ENCODE data around the gene TRABD.

Gene TRABD

DNA sequence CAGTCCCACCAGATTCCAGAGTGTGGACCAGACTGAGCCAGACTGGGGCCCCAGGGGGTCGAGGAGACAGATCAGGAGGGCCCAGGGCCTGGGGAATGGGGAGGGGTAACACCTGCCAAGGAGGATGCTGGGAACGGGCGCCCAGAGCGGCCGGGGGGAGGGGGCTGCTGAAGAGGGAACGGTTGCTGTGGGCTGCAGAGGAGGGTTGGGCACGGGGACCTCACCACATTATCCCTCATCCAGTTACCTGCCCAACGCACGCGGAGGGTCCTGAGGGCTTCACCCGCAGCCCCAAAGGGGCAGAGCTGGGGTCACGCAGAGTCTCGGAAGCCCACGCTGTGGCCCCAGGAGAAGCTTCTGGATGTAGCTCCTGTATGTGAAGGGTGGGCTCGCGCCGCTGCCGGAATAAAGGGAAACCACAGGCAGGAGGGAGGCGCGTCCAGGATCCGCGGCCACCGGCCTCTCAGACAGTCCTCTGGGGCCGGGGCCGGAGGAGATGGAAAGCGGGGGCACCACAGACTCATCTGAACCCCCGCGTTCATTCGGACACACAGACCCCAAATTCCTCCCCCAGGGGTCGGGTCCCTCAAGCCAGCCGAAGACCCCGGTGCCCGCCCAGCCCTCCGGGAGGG, 14.2 kb downstream of the TRABD start:
- peak; percentile 24; the same call in 1 of the 2 replicates for TF ChIP-seq POLR2AphosphoS5 (IDR thresholded peaks at IDR 0.05; ENCODE audit: low read depth, low read length)
- TF ChIP-seq FOXP2 (optimal IDR thresholded peaks at IDR 0.05; ENCODE audit: borderline replicate concordance, extremely low read depth, extremely low read length, insufficient read depth) = no peak

DNA sequence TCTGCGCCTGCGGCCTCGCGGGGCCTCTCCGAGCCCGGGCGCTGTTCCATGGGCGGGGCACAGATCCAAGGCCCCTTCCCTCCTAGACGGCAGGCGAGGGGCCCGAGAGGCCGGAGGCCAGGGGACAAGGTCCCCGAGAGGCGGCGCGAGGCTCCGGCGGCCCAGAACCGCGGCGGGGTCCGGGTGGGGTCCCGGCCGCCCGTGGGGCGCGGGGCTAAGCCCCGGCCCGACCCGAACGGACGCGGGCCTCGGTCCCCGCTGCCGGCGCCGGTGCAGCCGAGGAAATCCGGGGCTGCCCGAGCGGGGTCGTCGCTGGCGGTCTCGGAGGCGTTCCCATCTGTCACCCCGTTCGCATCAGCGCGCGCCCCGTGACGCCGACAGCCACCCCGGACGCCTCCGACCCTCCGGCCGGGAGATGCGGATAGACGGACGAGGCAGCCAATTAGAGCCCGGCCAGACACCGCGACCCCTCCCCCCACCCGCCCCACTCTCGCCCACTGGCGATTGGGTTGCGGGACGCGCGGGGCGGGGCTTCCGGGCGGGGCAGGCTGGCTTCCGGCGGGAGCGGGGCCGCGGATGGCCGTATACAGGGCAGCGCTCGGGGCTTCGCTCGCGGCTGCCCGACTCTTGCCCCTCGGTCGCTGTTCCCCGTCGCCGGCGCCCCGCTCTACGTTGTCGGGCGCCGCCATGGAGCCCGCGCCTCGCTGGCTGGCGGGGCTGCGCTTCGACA, 14.9 kb downstream of the TRABD start, which contains the start of gene SELENOO:
Gene SELENOO, plus strand, starts transcription at position 551 of the 730 bp plus-strand sequence. Its CDS starts 26 bp downstream, at position 577.
- no peak; the same call in 1 of the 2 replicates for TF ChIP-seq SIN3A (IDR thresholded peaks at IDR 0.05; ENCODE audit: borderline replicate concordance, insufficient read depth, low read length)
- peak; percentile 49; the same call in 1 of the 2 replicates for TF ChIP-seq POLR2AphosphoS5 (IDR thresholded peaks at IDR 0.05; ENCODE audit: low read depth, low read length)
- TF ChIP-seq TAF1 (IDR thresholded peaks at IDR 0.05; ENCODE audit: borderline replicate concordance, insufficient read depth, low read length) = peak; percentile 51; the same call in 1 of the 2 replicates
- TF ChIP-seq FOXP2 (optimal IDR thresholded peaks at IDR 0.05; ENCODE audit: borderline replicate concordance, extremely low read depth, extremely low read length, insufficient read depth) = peak; percentile 38
- TF ChIP-seq, protein P1, sequence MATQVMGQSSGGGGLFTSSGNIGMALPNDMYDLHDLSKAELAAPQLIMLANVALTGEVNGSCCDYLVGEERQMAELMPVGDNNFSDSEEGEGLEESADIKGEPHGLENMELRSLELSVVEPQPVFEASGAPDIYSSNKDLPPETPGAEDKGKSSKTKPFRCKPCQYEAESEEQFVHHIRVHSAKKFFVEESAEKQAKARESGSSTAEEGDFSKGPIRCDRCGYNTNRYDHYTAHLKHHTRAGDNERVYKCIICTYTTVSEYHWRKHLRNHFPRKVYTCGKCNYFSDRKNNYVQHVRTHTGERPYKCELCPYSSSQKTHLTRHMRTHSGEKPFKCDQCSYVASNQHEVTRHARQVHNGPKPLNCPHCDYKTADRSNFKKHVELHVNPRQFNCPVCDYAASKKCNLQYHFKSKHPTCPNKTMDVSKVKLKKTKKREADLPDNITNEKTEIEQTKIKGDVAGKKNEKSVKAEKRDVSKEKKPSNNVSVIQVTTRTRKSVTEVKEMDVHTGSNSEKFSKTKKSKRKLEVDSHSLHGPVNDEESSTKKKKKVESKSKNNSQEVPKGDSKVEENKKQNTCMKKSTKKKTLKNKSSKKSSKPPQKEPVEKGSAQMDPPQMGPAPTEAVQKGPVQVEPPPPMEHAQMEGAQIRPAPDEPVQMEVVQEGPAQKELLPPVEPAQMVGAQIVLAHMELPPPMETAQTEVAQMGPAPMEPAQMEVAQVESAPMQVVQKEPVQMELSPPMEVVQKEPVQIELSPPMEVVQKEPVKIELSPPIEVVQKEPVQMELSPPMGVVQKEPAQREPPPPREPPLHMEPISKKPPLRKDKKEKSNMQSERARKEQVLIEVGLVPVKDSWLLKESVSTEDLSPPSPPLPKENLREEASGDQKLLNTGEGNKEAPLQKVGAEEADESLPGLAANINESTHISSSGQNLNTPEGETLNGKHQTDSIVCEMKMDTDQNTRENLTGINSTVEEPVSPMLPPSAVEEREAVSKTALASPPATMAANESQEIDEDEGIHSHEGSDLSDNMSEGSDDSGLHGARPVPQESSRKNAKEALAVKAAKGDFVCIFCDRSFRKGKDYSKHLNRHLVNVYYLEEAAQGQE (IDR thresholded peaks at IDR 0.05; ENCODE audit: insufficient read depth in 1 of 2, low read depth in 2 of 2, low read length in 2 of 2) = no peak

DNA sequence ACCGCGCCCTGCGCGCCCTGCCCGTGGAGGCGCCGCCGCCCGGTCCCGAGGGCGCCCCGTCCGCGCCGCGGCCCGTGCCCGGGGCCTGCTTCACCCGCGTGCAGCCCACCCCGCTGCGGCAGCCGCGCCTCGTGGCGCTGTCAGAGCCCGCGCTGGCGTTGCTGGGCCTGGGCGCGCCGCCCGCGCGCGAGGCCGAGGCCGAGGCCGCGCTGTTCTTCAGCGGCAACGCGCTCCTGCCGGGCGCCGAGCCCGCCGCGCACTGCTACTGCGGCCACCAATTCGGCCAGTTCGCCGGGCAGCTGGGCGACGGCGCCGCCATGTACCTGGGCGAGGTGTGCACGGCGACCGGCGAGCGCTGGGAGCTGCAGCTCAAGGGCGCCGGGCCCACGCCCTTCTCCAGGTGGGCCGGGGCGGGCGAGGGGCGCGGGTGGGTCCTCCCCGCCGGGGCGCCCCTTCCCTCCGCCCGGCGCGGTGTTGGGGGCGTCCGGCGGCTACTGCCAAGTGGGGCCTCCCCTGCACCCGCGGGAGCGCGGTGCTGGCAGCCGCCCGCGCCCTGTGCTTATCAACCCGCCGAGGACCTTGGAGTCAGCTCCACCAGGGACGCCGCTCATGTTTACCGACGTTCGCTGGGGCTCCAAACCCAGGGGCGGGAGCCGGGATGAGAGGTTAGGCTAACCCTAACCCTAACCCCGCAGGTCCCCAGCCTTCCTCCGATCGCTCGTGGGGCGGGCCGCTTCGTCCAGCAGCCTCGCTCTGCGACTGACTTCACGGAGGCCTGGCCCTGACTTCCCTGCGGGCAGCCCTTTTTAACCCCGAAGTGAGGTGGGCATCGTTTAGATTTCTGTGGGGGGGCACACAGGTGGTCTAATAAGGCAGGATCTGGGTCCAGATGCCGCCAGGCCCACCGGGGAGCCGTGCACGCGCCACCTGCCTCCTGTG, 15.7 kb downstream of the TRABD start:
- TF ChIP-seq FOXP2 (optimal IDR thresholded peaks at IDR 0.05; ENCODE audit: borderline replicate concordance, extremely low read depth, extremely low read length, insufficient read depth) (no peak), SIN3A (IDR thresholded peaks at IDR 0.05; ENCODE audit: borderline replicate concordance, insufficient read depth, low read length) (no peak), POLR2AphosphoS5 (IDR thresholded peaks at IDR 0.05; ENCODE audit: low read depth, low read length) (no peak), TAF1 (IDR thresholded peaks at IDR 0.05; ENCODE audit: borderline replicate concordance, insufficient read depth, low read length) (no peak)
- TF ChIP-seq, protein P1 (IDR thresholded peaks at IDR 0.05; ENCODE audit: insufficient read depth in 1 of 2, low read depth in 2 of 2, low read length in 2 of 2) = no peak

DNA sequence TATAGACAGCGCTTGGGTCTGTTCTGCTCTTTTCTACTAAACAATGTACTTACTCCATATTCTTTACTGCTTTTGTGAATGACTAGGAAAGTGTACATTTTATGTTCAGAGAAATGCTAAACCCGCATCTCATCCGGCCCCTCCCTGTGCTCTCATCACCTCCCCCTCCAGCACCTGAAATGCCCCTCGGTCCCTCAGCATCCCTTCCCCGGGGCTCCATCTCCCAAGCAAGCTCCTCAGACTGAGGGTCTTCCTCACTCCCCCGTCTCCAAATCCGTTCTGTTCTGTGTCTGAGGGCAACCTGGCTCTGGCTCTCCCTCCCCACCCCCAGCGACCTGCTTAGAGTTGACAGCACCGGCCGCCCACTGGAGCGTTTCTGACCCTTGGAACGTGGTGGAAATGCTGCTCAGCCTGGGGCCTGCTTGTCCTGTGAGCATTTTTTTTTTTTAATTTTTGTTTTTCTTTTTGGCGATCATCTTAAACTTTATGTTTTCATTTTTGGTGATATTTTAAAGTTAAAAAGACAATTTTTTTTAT, 16.5 kb downstream of the TRABD start:
- TF ChIP-seq POLR2AphosphoS5 (IDR thresholded peaks at IDR 0.05; ENCODE audit: low read depth, low read length) (no peak), FOXP2 (optimal IDR thresholded peaks at IDR 0.05; ENCODE audit: borderline replicate concordance, extremely low read depth, extremely low read length, insufficient read depth) (no peak), SIN3A (IDR thresholded peaks at IDR 0.05; ENCODE audit: borderline replicate concordance, insufficient read depth, low read length) (no peak), TAF1 (IDR thresholded peaks at IDR 0.05; ENCODE audit: borderline replicate concordance, insufficient read depth, low read length) (no peak)
- TF ChIP-seq, protein P1 (IDR thresholded peaks at IDR 0.05; ENCODE audit: insufficient read depth in 1 of 2, low read depth in 2 of 2, low read length in 2 of 2) = no peak

DNA sequence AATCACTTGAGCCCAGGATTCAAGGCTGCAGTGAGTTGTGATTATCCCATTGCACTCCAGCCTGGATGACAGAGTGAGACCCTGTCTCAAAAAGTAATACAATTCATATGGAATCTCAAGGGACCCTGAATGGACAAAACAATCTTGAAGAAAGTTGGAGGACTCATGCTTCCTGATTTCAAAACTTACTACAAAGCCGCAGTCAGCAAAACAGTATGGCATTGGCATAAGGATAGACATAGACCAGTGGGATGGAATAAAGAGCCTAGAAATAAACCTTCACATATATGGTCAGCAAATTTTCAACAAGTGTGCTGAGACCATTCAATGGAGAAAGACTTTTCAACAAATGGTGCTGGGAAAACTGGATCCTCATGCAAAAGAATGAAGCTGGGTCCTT, 17.6 kb downstream of the TRABD start:
- TF ChIP-seq SIN3A (IDR thresholded peaks at IDR 0.05; ENCODE audit: borderline replicate concordance, insufficient read depth, low read length) = no peak
- TF ChIP-seq FOXP2 (optimal IDR thresholded peaks at IDR 0.05; ENCODE audit: borderline replicate concordance, extremely low read depth, extremely low read length, insufficient read depth) = no peak
- TF ChIP-seq, protein P1 (IDR thresholded peaks at IDR 0.05; ENCODE audit: insufficient read depth in 1 of 2, low read depth in 2 of 2, low read length in 2 of 2) = no peak
- no peak for TF ChIP-seq POLR2AphosphoS5 (IDR thresholded peaks at IDR 0.05; ENCODE audit: low read depth, low read length)
- no peak for TF ChIP-seq TAF1 (IDR thresholded peaks at IDR 0.05; ENCODE audit: borderline replicate concordance, insufficient read depth, low read length)
